M059J (cell line): ENCODE results near the gene LDLRAD4. TPM values are rescaled to one million over a fixed set of nuclear protein-coding genes. Genes with fewer than 3 reads are reported as not detected.
A peak's percentile ranks its signal among the peaks of the same experiment; 100 is the strongest.

Experiments used
- DNase-seq: peaks from one replicate; pipeline ENCODE4 v3.0.0-alpha.2; 2012; ENCODE audit warnings: low read depth
- total RNA-seq: library from RNA; depleted of rRNA; stranded (reverse); fragments of >200 nt; shearing (Covaris generic); gene quantifications from 2 replicates; pipeline ENCODE4 v1.2.3, GENCODE V29; 2014

LDLRAD4 gene
- total RNA-seq, 1 experiment from 2014 or later, result 1.9 TPM

GRCh38 chr18:13530033-13530878, 311.7 kb downstream of the LDLRAD4 start:
- no peak for DNase-seq

DNA sequence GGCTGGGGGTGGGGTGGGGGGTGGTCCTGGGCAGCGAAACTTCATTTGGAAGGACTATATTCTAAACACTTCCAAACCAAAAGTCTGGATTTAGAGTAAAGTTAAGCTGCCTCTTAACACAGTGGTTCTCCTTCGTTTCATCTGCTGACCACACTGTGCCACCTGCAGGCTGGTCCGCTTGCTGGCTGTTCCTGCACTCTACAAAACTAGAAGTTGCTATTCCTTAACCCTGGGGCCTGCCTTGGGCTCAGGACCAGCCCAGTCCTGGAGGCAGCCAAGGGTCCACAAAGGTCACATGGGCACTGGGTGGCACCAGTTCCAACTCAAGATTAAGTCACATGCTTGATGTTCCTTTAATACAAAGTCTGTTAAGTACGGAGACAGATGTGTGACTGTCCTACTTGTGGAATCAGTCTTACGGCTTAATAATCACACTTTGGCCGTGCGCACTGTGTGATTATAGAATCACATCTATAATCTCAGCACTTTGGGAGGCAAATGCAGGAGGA, 312.4 kb downstream of the LDLRAD4 start:
- peak; percentile 56 for DNase-seq

DNA sequence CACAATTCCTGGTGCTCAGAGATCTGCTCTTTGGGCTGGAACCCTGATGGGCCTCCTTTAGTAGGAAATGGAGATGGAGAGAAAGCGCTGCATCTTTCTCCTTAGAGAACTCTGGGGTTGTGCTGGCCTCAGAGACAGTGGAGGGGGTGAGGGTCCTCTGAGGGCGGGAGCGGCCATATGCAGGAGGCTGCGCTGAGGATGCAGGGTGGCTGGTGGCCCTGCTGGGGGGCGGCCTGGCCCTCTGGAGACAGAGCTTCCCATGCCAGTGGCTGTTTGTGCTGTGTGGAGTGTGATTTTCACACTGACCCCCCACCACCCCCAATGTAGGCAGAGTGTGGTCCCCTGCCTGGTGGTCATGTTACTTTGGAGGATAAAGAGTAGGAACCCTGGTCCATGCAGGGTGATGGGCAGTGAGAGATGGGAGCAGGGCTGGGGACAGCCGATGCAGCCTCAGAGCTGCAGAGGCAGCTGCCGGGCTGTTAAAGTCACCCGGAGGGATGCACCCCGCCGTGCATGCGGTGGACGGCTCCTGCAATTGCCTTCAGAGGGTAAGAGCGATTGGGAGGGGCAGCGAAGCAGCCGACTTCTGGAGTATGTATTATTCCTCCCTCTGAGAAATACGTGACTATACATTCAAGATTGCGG, 313.2 kb downstream of the LDLRAD4 start:
- no peak for DNase-seq

GRCh38 chr18:13532406-13533075, 314.0 kb downstream of the LDLRAD4 start:
- DNase-seq, result no peak

DNA sequence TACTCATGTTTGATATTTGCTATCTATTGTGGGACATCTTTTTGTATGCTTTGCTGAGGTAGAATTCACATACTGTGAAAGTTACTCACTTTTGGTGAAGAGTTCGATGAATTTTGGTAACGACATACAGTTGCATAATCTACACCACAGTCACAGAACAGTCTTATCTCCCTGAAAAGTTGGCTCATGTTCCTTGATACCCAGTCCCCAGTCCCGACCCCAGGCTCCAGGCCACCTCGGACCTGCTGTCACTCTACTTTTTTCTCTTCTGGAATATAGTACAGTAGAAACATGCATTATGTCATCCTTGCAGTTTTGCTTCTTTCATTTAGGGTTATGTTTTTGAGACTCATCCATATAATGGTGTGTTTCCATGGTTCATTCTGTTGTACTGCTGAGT, 316.1 kb downstream of the LDLRAD4 start:
- DNase-seq, result no peak

DNA sequence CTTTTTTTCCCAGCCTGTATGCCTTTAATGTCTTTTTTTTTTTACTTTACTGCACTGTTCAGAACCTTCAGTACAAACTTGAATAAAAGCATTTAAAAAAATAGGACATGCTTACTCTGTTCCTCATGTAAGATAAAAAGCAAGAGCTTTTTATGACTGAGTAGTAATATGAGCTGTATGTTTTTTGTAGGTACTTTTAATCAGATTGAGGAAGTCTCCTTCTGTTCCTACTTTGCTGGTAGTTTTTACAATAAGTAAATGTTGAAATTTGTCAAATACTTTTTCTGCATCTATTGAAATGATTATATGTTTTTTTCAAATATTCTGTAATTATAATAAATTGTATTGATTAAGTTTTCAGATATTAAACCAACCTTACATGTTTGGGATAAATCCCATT, 318.0 kb downstream of the LDLRAD4 start:
- DNase-seq, result no peak

- DNase-seq, result no peak
Observed at GRCh38 chr18:13537022-13537780, 318.6 kb downstream of the LDLRAD4 start.

DNA sequence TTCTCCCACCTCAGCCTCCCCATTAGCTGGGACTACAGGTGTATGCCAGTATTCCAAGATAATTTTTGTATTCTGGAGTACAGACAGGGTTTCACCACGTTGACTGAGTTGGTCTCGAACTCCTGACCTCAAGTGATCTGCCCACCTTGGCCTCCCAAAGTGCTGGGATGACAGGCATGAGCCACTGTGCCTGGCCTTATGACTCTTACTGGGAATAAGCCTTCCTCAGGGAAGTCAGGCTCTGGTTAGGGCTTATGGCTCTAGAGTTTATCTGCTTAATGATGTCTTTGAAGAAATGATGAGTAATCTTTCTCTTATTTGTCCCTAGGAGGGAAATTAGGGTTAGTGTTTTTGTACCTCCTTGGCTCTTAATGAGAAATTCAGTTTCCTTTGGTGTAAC, 320.1 kb downstream of the LDLRAD4 start:
- DNase-seq, result no peak

GRCh38 chr18:13539050-13539449, 320.5 kb downstream of the LDLRAD4 start:
- DNase-seq, result no peak

- no peak for DNase-seq
Observed at GRCh38 chr18:13539843-13540476, 321.4 kb downstream of the LDLRAD4 start.

- DNase-seq, result no peak
Observed at GRCh38 chr18:13540477-13541182, 322.1 kb downstream of the LDLRAD4 start.

- peak; percentile 7 for DNase-seq
Observed at GRCh38 chr18:13541621-13542519, 323.3 kb downstream of the LDLRAD4 start.

DNA sequence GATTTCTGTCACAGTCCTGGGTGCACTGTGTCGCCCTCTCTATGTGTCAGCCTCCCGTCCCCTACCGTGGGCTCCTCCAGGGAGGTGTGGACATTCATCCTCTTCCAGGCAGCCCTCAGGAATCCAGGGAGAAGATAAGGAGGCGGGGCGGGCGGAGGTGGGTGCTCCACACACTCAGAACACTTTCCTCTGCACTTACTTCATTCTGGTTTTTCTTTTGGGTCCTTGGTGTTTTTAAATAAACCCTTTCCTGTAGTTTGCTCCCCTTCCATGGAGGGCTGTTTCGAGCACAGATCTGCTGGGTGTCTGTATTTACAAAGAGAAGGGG, 323.9 kb downstream of the LDLRAD4 start:
- no peak for DNase-seq

GRCh38 chr18:13543144-13543543, 324.6 kb downstream of the LDLRAD4 start:
- DNase-seq, result no peak

DNA sequence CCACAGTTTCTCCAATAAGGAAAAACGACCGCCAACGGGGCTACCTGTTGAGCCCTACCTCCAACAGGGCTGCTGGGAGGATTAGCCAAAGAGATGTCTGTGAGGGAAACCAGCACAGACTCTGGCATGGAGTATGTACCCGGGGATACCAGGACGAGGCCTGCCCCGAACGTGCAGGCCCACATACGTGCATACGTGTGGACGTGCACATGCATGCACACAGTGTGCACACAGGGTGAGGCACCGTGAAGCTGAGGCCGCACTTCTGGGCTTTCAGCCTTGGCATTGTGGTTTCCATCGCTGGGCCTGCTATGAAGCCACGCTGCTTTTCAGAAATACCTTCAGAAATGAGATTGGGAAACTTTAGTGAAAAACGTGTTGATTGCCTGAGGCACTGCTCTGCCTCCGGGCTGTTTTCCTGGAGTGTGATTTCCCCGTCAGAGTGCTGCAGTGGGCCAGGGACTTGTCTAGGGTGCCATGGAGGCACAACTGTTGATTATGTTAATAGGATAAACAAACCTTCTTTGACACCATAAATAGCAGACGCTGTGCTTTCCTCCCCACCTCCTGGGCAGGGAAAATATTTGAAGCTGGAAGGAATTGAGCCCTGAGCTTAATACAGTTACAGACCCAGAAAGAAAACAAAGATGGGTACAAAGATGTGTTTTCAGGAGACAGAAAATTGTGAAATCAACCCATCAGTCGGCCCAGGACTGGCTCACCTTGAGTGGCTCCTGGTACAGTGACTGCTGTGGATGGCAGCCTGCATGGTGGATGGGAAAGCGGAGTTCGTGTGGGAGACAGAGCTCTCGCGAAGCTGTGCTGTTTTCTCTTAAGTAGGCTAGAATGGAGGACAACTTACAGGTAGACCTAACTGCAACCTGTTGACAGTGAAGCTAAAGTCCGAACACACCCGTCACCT, 325.5 kb downstream of the LDLRAD4 start:
- DNase-seq, result no peak

DNA sequence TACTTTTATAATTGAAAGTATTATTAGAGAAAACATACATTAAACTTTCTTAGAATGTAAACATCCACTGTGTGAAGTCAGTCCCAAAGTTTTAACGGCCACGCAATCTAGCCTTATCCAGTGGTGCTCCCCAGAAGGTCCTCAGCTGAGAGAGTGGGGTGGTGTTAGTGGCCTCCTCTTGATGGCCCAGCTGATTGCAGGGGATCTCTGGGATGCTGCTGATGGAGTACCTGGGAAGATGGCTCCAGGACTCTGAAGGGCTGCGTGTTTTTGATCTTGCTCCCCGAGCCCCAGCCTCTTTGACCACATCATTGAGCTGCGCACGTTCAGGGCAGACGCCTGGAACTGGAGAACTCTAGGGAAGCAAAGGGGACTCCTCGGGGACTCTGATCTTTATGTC, 326.4 kb downstream of the LDLRAD4 start:
- no peak for DNase-seq

DNA sequence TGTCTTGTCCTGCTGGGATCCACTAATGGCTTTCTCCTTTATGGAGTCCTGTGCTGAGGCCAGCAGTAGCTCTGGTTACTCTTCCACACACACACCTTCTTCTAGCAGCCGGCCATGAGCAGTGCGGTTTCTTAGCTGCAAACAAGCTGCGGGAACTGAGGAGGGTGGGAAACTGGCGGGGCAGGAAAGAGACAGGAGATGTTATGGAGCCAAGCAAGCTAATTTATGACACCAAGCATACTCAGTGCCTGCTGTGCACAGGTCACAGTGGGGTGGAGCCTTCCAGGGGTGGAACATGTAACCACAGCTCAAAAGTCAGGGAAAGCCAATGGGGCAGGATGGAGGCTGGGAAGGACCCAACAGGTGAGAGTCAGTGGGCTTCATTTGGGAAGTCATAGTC, 327.0 kb downstream of the LDLRAD4 start:
- DNase-seq, result no peak

- DNase-seq, result no peak
Observed at GRCh38 chr18:13545955-13546354, 327.4 kb downstream of the LDLRAD4 start.

DNA sequence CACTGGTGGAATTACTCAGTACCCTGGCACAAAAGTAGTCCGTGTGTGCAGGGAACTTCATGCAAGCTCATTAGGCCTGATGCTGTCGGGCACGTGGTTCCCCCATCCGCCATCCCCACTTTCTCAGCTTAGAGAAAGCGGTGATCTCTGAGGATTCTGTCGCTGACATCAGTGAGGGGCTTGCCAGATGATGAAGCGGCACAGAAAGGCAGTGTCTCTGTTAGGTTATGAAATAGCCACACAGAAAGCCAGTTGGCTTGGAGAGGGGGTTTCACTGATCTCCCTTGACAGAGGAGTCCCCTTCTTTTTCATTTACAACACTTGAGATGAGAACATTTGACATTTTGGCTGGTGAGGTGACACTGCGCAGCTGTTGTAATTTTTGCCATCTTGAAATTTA, 328.1 kb downstream of the LDLRAD4 start:
- DNase-seq, result no peak
